Adrenal gland (tissue), 19 donors: Measurements from ENCODE around the gene SIPA1L2. TPM values are rescaled to one million over a fixed set of nuclear protein-coding genes. Genes with fewer than 3 reads are reported as not detected.

ENCODE experiments used
- DNase-seq, 7 donors: peaks; one replicate each; pipeline ENCODE4 v3.0.0-alpha.2; 2019 to 2020
- H3K27ac ChIP-seq, 5 donors: fragments of 200-600 bp; sonication (generic) in 4 of 5; 1 replicate in 3 of 5; 2 replicates in 2 of 5; pipeline versions ENCODE4 v1.5.1 to v1.8.0; 2016 to 2020; ENCODE audit warnings: mild to moderate bottlenecking in 1 of 5
- H3K27me3 ChIP-seq: fragments of 200-600 bp; 2 replicates; pipeline ENCODE4 v1.8.0; 2021
- H3K36me3 ChIP-seq, 2 donors: fragments of 200-600 bp; replicated peaks in 1 of 2; 1 replicate in 1 of 2; 2 replicates in 1 of 2; pipeline versions ENCODE4 v1.5.1 to v1.8.0; 2018 to 2022
- H3K4me1 ChIP-seq, 2 donors: fragments of 200-600 bp; replicated peaks in 1 of 2; 1 replicate in 1 of 2; 2 replicates in 1 of 2; pipeline versions ENCODE4 v1.5.1 to v1.8.0; 2018 to 2021
- H3K4me3 ChIP-seq, 4 donors: fragments of 200-600 bp; sonication (generic) in 3 of 4; one replicate each; pipeline ENCODE4 v1.5.1; 2016 to 2018
- H3K9me3 ChIP-seq, 3 donors: fragments of 200-600 bp; sonication (generic) in 1 of 3; replicated peaks in 1 of 3; 1 replicate in 2 of 3; 2 replicates in 1 of 3; pipeline versions ENCODE4 v1.5.1 to v1.8.0; 2016 to 2021
- CTCF ChIP-seq, 6 experiments: fragments of 450-650 bp in 4 of 6; fragments of 200-600 bp in 2 of 6; sonication (generic) in 1 of 6; IDR thresholded peaks; 1 replicate in 5 of 6; 2 replicates in 1 of 6; pipeline versions ENCODE4 v1.5.1 to v1.8.0; 2016 to 2021; ENCODE audit warnings: antibody characterized with exemption in 6 of 6, mild to moderate bottlenecking in 2 of 6, moderate library complexity in 1 of 6
- POLR2A ChIP-seq, 2 donors: fragments of 450-650 bp; IDR thresholded peaks; one replicate each; pipeline ENCODE4 v1.6.1; 2017; ENCODE audit warnings: antibody characterized with exemption in 2 of 2, mild to moderate bottlenecking in 2 of 2, moderate library complexity in 1 of 2
- WGBS, 4 donors: extraction: QIAGEN DNeasy Blood & Tissue Kit in 2 of 4; methylation state at CpG; one replicate each; pipeline versions ENCODE4 v1.1.5 to v1.1.7; 2013 to 2017; 5-methylcytosine and 5-hydroxymethylcytosine counted together
- intact Hi-C, 2 donors: fragments of 100-400 bp; cut with DNase I; formaldehyde crosslinking; loops; one replicate each; pipeline versions ENCODE4 v1.14.1 to v1.15.0; 2022 to 2023
- long read RNA-seq, 10 donors: library from polyadenylated mRNA in 3 of 10; unstranded in 2 of 10; stranded (forward) in 1 of 10; transcript quantifications; one replicate each; pipeline ENCODE4 v2.0.0 and lab custom pipeline, GENCODE V29; 2021 to 2026
- polyA plus RNA-seq, 3 donors: library from polyadenylated mRNA; stranded (reverse); fragments of 200-250 nt in 2 of 3; fragments of 350-450 nt in 1 of 3; fragmentation: Illumina TruSeq in 1 of 3; extraction: RNeasy Lipid Tissue Mini Kit (QIAGEN cat#74804) in 1 of 3; gene quantifications; one replicate each; pipeline ENCODE4 v1.2.3, GENCODE V29; 2013 to 2014
- total RNA-seq, 9 donors: library from RNA; depleted of rRNA in 4 of 9; stranded (reverse); fragments of >200 nt in 4 of 9; fragments of 120-200 nt in 1 of 9; fragmentation: NEBNext Ultra II Directional in 1 of 9; extraction: Animal tissue kit (Norgen Biotek cat#: 25700) in 1 of 9; gene quantifications; one replicate each; pipeline versions ENCODE4 v1.1.0 to v1.2.4, GENCODE V29; 2013 to 2023
- donor health status: healthy with polysubstance abuse.
- donor health status: Bipolar disorder and iron deficiency.
- donor health status: DM: yes; HTN: yes; CAD: no.
- donor health status: DM: no; HTN: no; CAD: no.
- donor health status: DM: no; HTN: no; CAD: no.
- donor health status: DM: yes; HTN: yes; CAD: no.

SIPA1L2 gene
- total RNA-seq: 10 to 100 TPM in 6 of 9 donors, 1 to 10 TPM in 3; 8.3 to 15.9 (median 11.0) TPM
- 10 to 100 TPM in 1 of 3 donors, 1 to 10 TPM in 2; 5.5 to 11.6 (median 6.2) TPM for polyA plus RNA-seq
- long read RNA-seq, donor 1, partial matches to known transcripts: 0 of 1 reads
- long read RNA-seq, donor 1, other reads (novel, unspliced or antisense): 0 of 1 reads
- long read RNA-seq, donor 2: 0 reads
- long read RNA-seq, donor 3: 0 reads
- long read RNA-seq, donor 4, partial matches to known transcripts: 3 of 3 reads
- long read RNA-seq, donor 4, other reads (novel, unspliced or antisense): 0 of 3 reads
- long read RNA-seq, donor 5, partial matches to known transcripts: 4 of 10 reads
- long read RNA-seq, donor 5, other reads (novel, unspliced or antisense): 6 of 10 reads
- long read RNA-seq, donor 6, partial matches to known transcripts: 2 of 2 reads
- long read RNA-seq, donor 6, other reads (novel, unspliced or antisense): 0 of 2 reads
- long read RNA-seq, donor 7: 0 reads
- long read RNA-seq, donor 8: 0 reads
- long read RNA-seq, donor 9: 0 reads
- long read RNA-seq, donor 10: 0 reads

GRCh38 chr1:232630047-232630893 lies at the start of gene SIPA1L2:
Gene SIPA1L2 (minus strand): TSS chr1:232630133. CDS start chr1:232515339, 114,794 bp downstream.
- 0 to 1% (median 1%) methylated on average over 7 to 98 of the region's 98 CpGs for WGBS, 4 donors
- intact Hi-C loops: loop anchor here (5.0 to 10.0 kb wide), 6 partner anchors 315 to 765 kb away; no protein-coding TSS in a partner anchor

GRCh38 chr1:232678185-232678886 lies 48.4 kb upstream of the SIPA1L2 start:
- Histone ChIP-seq H3K9me3 (no peaks in the 10 kb centered on the region), H3K27ac (no peak overlapping the region), H3K27me3 (no peaks in the 10 kb centered on the region), H3K4me3 (no peak overlapping the region), H3K36me3 (no peaks in the 10 kb centered on the region), H3K4me1 (no peaks in the 10 kb centered on the region)
- WGBS, 4 donors: 80 to 85% (median 83%) methylated on average over 9 of the region's 9 CpGs
- DNase-seq: no peak
- TF ChIP-seq POLR2A (IDR thresholded peaks at IDR 0.05) (no peak), CTCF (IDR thresholded peaks at IDR 0.05) (no peak)
- intact Hi-C loops: no loop called here

More at GRCh38 chr1:232630047-232630893, at the start of gene SIPA1L2:
- peak in 1 of 2 donors; percentile 67 for TF ChIP-seq POLR2A (IDR thresholded peaks at IDR 0.05)
- TF ChIP-seq CTCF (IDR thresholded peaks at IDR 0.05): peak; percentile 21 to 58 (median 41)
- H3K4me1 ChIP-seq: peaks cover 0 to 23% of the 10 kb centered on the region in 2 donors
- H3K36me3 ChIP-seq: no peaks in the 10 kb centered on the region
- H3K9me3 ChIP-seq: no peaks in the 10 kb centered on the region
- no peaks in the 10 kb centered on the region for H3K27me3 ChIP-seq
- peak within 1 kb of the TSS in 4 of 5 donors; percentile 64 to 82 (median 74) for H3K27ac ChIP-seq
- peak; percentile 91 to 97 (median 94) for DNase-seq
- peak within 1 kb of the TSS in 2 of 4 donors; percentile 55 to 76 for H3K4me3 ChIP-seq

GRCh38 chr1:232676307-232676706 lies 46.4 kb upstream of the SIPA1L2 start:
- H3K9me3 ChIP-seq: no peaks in the 10 kb centered on the region
- H3K4me1 ChIP-seq: no peaks in the 10 kb centered on the region
- 80 to 96% (median 93%) methylated on average over 2 of the region's 2 CpGs for WGBS, 4 donors
- H3K27ac ChIP-seq: no peak overlapping the region
- H3K27me3 ChIP-seq: no peaks in the 10 kb centered on the region
- DNase-seq: no peak
- intact Hi-C loops: no loop called here
- H3K36me3 ChIP-seq: no peaks in the 10 kb centered on the region
- H3K4me3 ChIP-seq: no peak overlapping the region
- TF ChIP-seq POLR2A (IDR thresholded peaks at IDR 0.05) (no peak), CTCF (IDR thresholded peaks at IDR 0.05) (no peak)
